NCI-H146 treated with DMSO at 0.1 percent for 48 hours (cell line): ENCODE data around the gene JDP2.

Source experiments
- DNase-seq: peaks from one replicate; lab custom pipeline; 2025; ENCODE audit not compliant: unreplicated experiment; lab: John Stamatoyannopoulos, UW

The JDP2 gene

GRCh38 chr14:75435473-75435872 is 7.7 kb downstream of the JDP2 start:
- DNase-seq, result no peak

- DNase-seq, result no peak
Observed at GRCh38 chr14:75437201-75438143, 9.7 kb downstream of the JDP2 start.

GRCh38 chr14:75438486-75439080 is 10.8 kb downstream of the JDP2 start:
- DNase-seq, result no peak

- no peak for DNase-seq
Observed at GRCh38 chr14:75439989-75440388, 12.2 kb downstream of the JDP2 start.

- no peak for DNase-seq
Observed at GRCh38 chr14:75440733-75441477, 13.1 kb downstream of the JDP2 start.

GRCh38 chr14:75441728-75442127 is 13.9 kb downstream of the JDP2 start:
- DNase-seq, result no peak

- DNase-seq, result no peak
Observed at GRCh38 chr14:75442166-75442565, 14.3 kb downstream of the JDP2 start.

- no peak for DNase-seq
Observed at GRCh38 chr14:75442642-75443041, 14.8 kb downstream of the JDP2 start.

- no peak for DNase-seq
Observed at GRCh38 chr14:75443203-75443969, 15.6 kb downstream of the JDP2 start.

- DNase-seq, result no peak
Observed at GRCh38 chr14:75445236-75445635, 17.4 kb downstream of the JDP2 start.

- no peak for DNase-seq
Observed at GRCh38 chr14:75445963-75446362, 18.1 kb downstream of the JDP2 start.

GRCh38 chr14:75446447-75446846 is 18.6 kb downstream of the JDP2 start:
- no peak for DNase-seq

GRCh38 chr14:75448209-75448608 is 20.4 kb downstream of the JDP2 start:
- no peak for DNase-seq

- DNase-seq, result no peak
Observed at GRCh38 chr14:75449036-75449435, 21.2 kb downstream of the JDP2 start.

- no peak for DNase-seq
Observed at GRCh38 chr14:75449696-75450095, 21.9 kb downstream of the JDP2 start.

GRCh38 chr14:75450381-75451276 is 22.8 kb downstream of the JDP2 start:
- no peak for DNase-seq

GRCh38 chr14:75452324-75452723 is 24.5 kb downstream of the JDP2 start:
- no peak for DNase-seq

- DNase-seq, result no peak
Observed at GRCh38 chr14:75452900-75453816, 25.3 kb downstream of the JDP2 start.
